IMR-90 (cell line): ENCODE data around the gene ALKBH6. TPM values are rescaled to one million over a fixed set of nuclear protein-coding genes. Genes with fewer than 3 reads are reported as not detected.

Experiments
- ATAC-seq: fragments of 200-7000 bp; cut with Tn5 transposase; 2 replicates; pipeline ENCODE4 v1.9.1; 2020; ENCODE audit warnings: low read depth, mild to moderate bottlenecking, moderate library complexity
- BruUV-seq: library from RNA; stranded (reverse); fragments of 400-500 nt; replicated peaks from 2 replicates; lab custom pipeline; 2021; lab: Mats Ljungman, UMichigan
- CTCF ChIA-PET: fragments of 300-600 bp; formaldehyde crosslinking; extraction: SDS; loops from one replicate; lab custom pipeline; 2021; ENCODE audit warnings: antibody characterized with exemption; lab: Yijun Ruan, JAX
- POLR2A ChIA-PET: fragments of 300-600 bp; sonication (Branson Sonifier 250); formaldehyde crosslinking; loops from one replicate; lab custom pipeline; 2022; ENCODE audit warnings: antibody characterized with exemption; ENCODE audit not compliant: unreplicated experiment; lab: Charles Lee
- DNase-seq: peaks from one replicate; pipeline ENCODE4 v3.0.0; 2013
- H2AFZ ChIP-seq: replicated peaks from 2 replicates; pipeline ENCODE3; 2013; ENCODE audit warnings: low read length, mild to moderate bottlenecking; ENCODE audit not compliant: poor library complexity
- H2AK5ac ChIP-seq: 2 replicates; pipeline ENCODE4 v1.6.1; 2013; ENCODE audit warnings: low read depth, low read length, inconsistent platforms
- H2AK9ac ChIP-seq: replicated peaks from 2 replicates; pipeline ENCODE3; 2013; ENCODE audit warnings: mild to moderate bottlenecking, low read depth, low read length, moderate library complexity; ENCODE audit not compliant: poor library complexity
- H2BK120ac ChIP-seq: 2 replicates; pipeline ENCODE4 v1.6.1; 2013; ENCODE audit warnings: low read depth, low read length, inconsistent platforms
- H2BK15ac ChIP-seq: 3 replicates; pipeline ENCODE4 v1.6.1; 2013; ENCODE audit warnings: low read depth, low read length, inconsistent platforms
- H2BK20ac ChIP-seq: 2 replicates; pipeline ENCODE4 v1.6.1; 2013; ENCODE audit warnings: low read depth, mild to moderate bottlenecking, inconsistent platforms, low read length, moderate library complexity
- H2BK5ac ChIP-seq: 2 replicates; pipeline ENCODE4 v1.6.1; 2013; ENCODE audit warnings: mild to moderate bottlenecking, low read depth, low read length, inconsistent platforms; ENCODE audit not compliant: poor library complexity, severe bottlenecking
- H3K14ac ChIP-seq: replicated peaks from 2 replicates; pipeline ENCODE4 v1.6.1; 2013; ENCODE audit warnings: low read depth, low read length, inconsistent platforms
- H3K18ac ChIP-seq: 2 replicates; pipeline ENCODE4 v1.6.1; 2013; ENCODE audit warnings: low read depth, low read length, control low read depth
- H3K23ac ChIP-seq: 2 replicates; pipeline ENCODE4 v1.6.1; 2013; ENCODE audit warnings: low read depth, low read length, inconsistent platforms
- H3K27ac ChIP-seq: 2 replicates; pipeline ENCODE4 v1.5.1; 2013; ENCODE audit warnings: mild to moderate bottlenecking, control low read depth, low read length; ENCODE audit not compliant: insufficient read depth
- H3K27me3 ChIP-seq: 2 replicates; pipeline ENCODE4 v1.6.1; 2013; ENCODE audit warnings: low read length; ENCODE audit not compliant: control insufficient read depth, insufficient read depth
- H3K36me3 ChIP-seq: 2 replicates; pipeline ENCODE4 v1.6.1; 2013; ENCODE audit warnings: low read length, mixed read lengths; ENCODE audit not compliant: control insufficient read depth, insufficient read depth
- H3K4ac ChIP-seq: 2 replicates; pipeline ENCODE4 v1.6.1; 2013; ENCODE audit warnings: low read depth, low read length, inconsistent platforms
- H3K4me1 ChIP-seq: 2 replicates; pipeline ENCODE4 v1.6.1; 2013; ENCODE audit warnings: low read length, mixed read lengths; ENCODE audit not compliant: control insufficient read depth, insufficient read depth
- H3K4me2 ChIP-seq: 2 replicates; pipeline ENCODE4 v1.6.1; 2013; ENCODE audit warnings: low read depth, mild to moderate bottlenecking, control low read depth, low read length, moderate library complexity
- H3K4me3 ChIP-seq: 2 replicates; pipeline ENCODE4 v1.5.1; 2013; ENCODE audit warnings: low read depth, mild to moderate bottlenecking, control low read depth, low read length, moderate library complexity; ENCODE audit not compliant: insufficient read depth
- H3K56ac ChIP-seq: 2 replicates; pipeline ENCODE4 v1.6.1; 2013; ENCODE audit warnings: low read length, inconsistent platforms; ENCODE audit not compliant: insufficient read depth; ENCODE audit errors: extremely low read depth
- H3K79me1 ChIP-seq, 2 experiments: 2 replicates each; pipeline ENCODE4 v1.6.1; 2013; ENCODE audit warnings: low read length in 2 of 2, inconsistent platforms in 1 of 2, low read depth in 1 of 2
- H3K9ac ChIP-seq: 2 replicates; pipeline ENCODE4 v1.6.1; 2013; ENCODE audit warnings: low read depth, low read length, control low read depth
- H3K9me1 ChIP-seq: 2 replicates; pipeline ENCODE4 v1.6.1; 2013; ENCODE audit warnings: low read length, inconsistent platforms; ENCODE audit not compliant: insufficient read depth
- H3K9me3 ChIP-seq: 2 replicates; pipeline ENCODE4 v1.6.1; 2013; ENCODE audit warnings: low read length; ENCODE audit not compliant: control insufficient read depth, insufficient read depth
- H4K20me1 ChIP-seq: 2 replicates; pipeline ENCODE4 v1.6.1; 2013; ENCODE audit warnings: low read length, inconsistent platforms; ENCODE audit not compliant: insufficient read depth
- H4K5ac ChIP-seq: 2 replicates; pipeline ENCODE4 v1.6.1; 2013; ENCODE audit warnings: mild to moderate bottlenecking, low read depth, low read length, control low read depth
- H4K8ac ChIP-seq, 2 experiments: 2 replicates each; pipeline ENCODE4 v1.6.1; 2013; ENCODE audit warnings: low read depth in 2 of 2, low read length in 2 of 2, control low read depth in 1 of 2, inconsistent platforms in 1 of 2
- H4K91ac ChIP-seq: 2 replicates; pipeline ENCODE4 v1.6.1; 2013; ENCODE audit warnings: low read depth, low read length, inconsistent platforms; ENCODE audit not compliant: insufficient read depth
- BHLHE40 ChIP-seq: fragments of 150-350 bp; IDR thresholded peaks from 2 replicates; pipeline ENCODE4 v1.6.1; 2016; ENCODE audit warnings: mild to moderate bottlenecking, low read depth, low read length
- FOS ChIP-seq: fragments of 150-350 bp; IDR thresholded peaks from 2 replicates; pipeline ENCODE4 v1.6.1; 2016; ENCODE audit warnings: low read depth, low read length
- MAFK ChIP-seq: IDR thresholded peaks from 2 replicates; pipeline ENCODE4 v1.6.1; 2012; ENCODE audit warnings: low read depth, low read length, improper control_type of control experiment
- MAZ ChIP-seq: IDR thresholded peaks from 2 replicates; pipeline ENCODE4 v1.6.1; 2012; ENCODE audit warnings: low read depth, mild to moderate bottlenecking, low read length, improper control_type of control experiment, moderate library complexity, borderline replicate concordance
- NFE2L2 ChIP-seq: fragments of 150-350 bp; IDR thresholded peaks from 2 replicates; pipeline ENCODE4 v1.6.1; 2016; ENCODE audit warnings: low read depth, mild to moderate bottlenecking, low read length
- POLR2A ChIP-seq: IDR thresholded peaks from 2 replicates; pipeline ENCODE4 v1.6.1; 2012; ENCODE audit warnings: mild to moderate bottlenecking, low read depth, low read length
- RAD21 ChIP-seq: IDR thresholded peaks from 2 replicates; pipeline ENCODE4 v1.6.1; 2012; ENCODE audit warnings: low read length, improper control_type of control experiment
- RCOR1 ChIP-seq: IDR thresholded peaks from 2 replicates; pipeline ENCODE4 v1.6.1; 2012; ENCODE audit warnings: mild to moderate bottlenecking, low read length, improper control_type of control experiment; ENCODE audit not compliant: insufficient replicate concordance
- RFX5 ChIP-seq: IDR thresholded peaks from 2 replicates; pipeline ENCODE4 v1.8.0; 2012; ENCODE audit warnings: low read depth, mild to moderate bottlenecking, low read length, moderate library complexity
- SMC3 ChIP-seq: fragments of 150-350 bp; IDR thresholded peaks from 2 replicates; pipeline ENCODE4 v1.6.1; 2016; ENCODE audit warnings: low read depth, mild to moderate bottlenecking, antibody characterized with exemption, low read length, moderate library complexity
- WGBS, 2 experiments: methylation state at CpG; one replicate each; pipeline versions ENCODE4 v1.1.5 to v1.1.7; 2013; ENCODE audit warnings: missing lambda C conversion rate in 2 of 2; ENCODE audit not compliant: insufficient read length in 1 of 2; ENCODE audit errors: extremely low coverage in 2 of 2; 5-methylcytosine and 5-hydroxymethylcytosine counted together
- dilution Hi-C: fragments of 300-500 bp; cut with HindIII; formaldehyde crosslinking; loops from one replicate; pipeline ENCODE4 v1.14.3; 2018; ENCODE audit warnings: low sequenced_read_pairs; ENCODE audit not compliant: unreplicated experiment
- in situ Hi-C: fragments of 300-500 bp; cut with MboI; formaldehyde crosslinking; loops from 3 replicates; pipeline ENCODE4 v1.14.3; 2019; ENCODE audit warnings: low sequenced_read_pairs, inconsistent platforms, mixed read lengths
- intact Hi-C: fragments of 100-400 bp; cut with micrococcal nuclease; formaldehyde crosslinking; loops from 2 replicates; pipeline ENCODE4 v1.10.0; 2022
- polyA plus RNA-seq, 3 experiments: library from polyadenylated mRNA; depleted of rRNA; stranded (reverse); fragments of >200 nt; gene quantifications; 2 replicates each; pipeline ENCODE4 v1.2.3, GENCODE V29; 2012; ENCODE audit warnings: low replicate concordance in 1 of 3
- total RNA-seq: library from RNA; depleted of rRNA; stranded (reverse); fragments of >200 nt; gene quantifications from 2 replicates; pipeline ENCODE4 v1.2.3, GENCODE V29; 2012
- TF ChIP-seq, protein P1 (sequence below): conservative IDR thresholded peaks from 2 replicates; pipeline ENCODE4 v1.5.1; 2012; ENCODE audit warnings: mild to moderate bottlenecking, low read depth, low read length, improper control_type of control experiment
- TF ChIP-seq, protein P2 (sequence below): fragments of 150-350 bp; IDR thresholded peaks from 2 replicates; pipeline ENCODE4 v1.6.1; 2017; ENCODE audit warnings: mild to moderate bottlenecking, antibody characterized with exemption, low read length, low read depth
- TF ChIP-seq, protein P3 (sequence below): fragments of 150-350 bp; IDR thresholded peaks from 2 replicates; pipeline ENCODE4 v1.6.1; 2016; ENCODE audit warnings: low read depth, mild to moderate bottlenecking, low read length, moderate library complexity, borderline replicate concordance

The ALKBH6 gene
- total and polyA plus RNA-seq, 2 of the 4 experiments (the other 2 are of a cell fraction) = 12.9 to 38.7 TPM

DNA sequence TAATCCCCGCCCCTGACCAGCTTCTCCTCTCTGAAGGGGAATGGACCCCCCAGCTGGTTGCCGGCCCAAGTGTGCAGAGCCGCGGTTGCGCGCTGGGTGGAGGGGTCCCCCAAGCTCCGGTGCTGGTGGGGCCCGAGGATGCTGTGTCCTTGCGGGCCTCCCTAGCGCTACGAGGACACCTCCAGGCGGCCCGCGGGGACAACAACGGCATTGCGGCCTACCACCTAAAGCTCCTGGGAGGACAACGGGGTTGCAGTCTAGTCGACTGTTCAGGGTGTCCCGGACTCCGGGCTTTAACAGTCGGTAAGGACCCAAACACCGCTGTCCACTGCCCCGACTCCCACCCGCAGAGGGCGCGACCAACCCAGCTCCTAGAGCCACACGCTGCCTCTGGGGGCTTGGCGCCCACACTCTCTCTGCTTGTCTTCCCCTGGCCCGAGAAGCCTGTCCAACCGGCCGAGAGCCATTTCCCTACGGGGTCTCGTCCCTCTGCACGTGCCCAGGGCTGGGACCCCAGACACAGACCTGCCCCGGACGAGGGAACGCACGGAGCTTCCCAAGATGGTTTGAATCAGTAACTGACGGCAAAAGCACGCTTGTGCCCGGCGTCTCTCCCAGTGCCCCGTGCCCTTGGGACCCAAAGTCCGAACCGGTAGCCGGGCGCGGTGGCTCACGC lies 20.0 kb downstream of the ALKBH6 start:
- Histone ChIP-seq H4K8ac (peak overlapping the region; percentile 5 to 83; a peak in 2 of 4 replicates), H3K23ac (no peak overlapping the region), H3K36me3 (peaks cover 2% of the 10 kb centered on the region; the same call in 1 of the 2 replicates), H3K4me3 (no peak overlapping the region), H3K27me3 (no peaks in the 10 kb centered on the region; the same call in 1 of the 2 replicates), H3K56ac (no peak overlapping the region), H2BK5ac (no peak overlapping the region), H3K4me2 (no peak overlapping the region), H3K27ac (no peak overlapping the region), H2AFZ (peak overlapping the region; percentile 74), H4K91ac (no peak overlapping the region), H3K79me1 (peaks cover 13 to 34% of the 10 kb centered on the region in 2 experiments; a peak in 3 of 4 replicates), H3K18ac (no peak overlapping the region), H3K9me3 (no peaks in the 10 kb centered on the region), H3K14ac (no peak overlapping the region), H2BK15ac (no peak overlapping the region), H4K20me1 (peaks cover 8% of the 10 kb centered on the region; the same call in 1 of the 2 replicates), H2BK120ac (no peak overlapping the region), H3K4me1 (peaks cover 1% of the 10 kb centered on the region; the same call in 1 of the 2 replicates), H3K4ac (no peak overlapping the region), H3K9me1 (no peaks in the 10 kb centered on the region; the same call in 1 of the 2 replicates), H2AK5ac (no peak overlapping the region), H3K9ac (no peak overlapping the region), H2BK20ac (no peak overlapping the region), H2AK9ac (no peak overlapping the region), H4K5ac (peak overlapping the region; percentile 32)
- BruUV-seq = no TSS peak
- in situ Hi-C loops (no loop called here), dilution Hi-C loops (no loop called here), intact Hi-C loops (loop anchor here (2.0 kb wide), 1 partner anchor 61 kb away; the partner anchor contains the start of genes THAP8 and WDR62)
- POLR2A ChIA-PET = no interaction called here
- no peak for ATAC-seq
- WGBS, 2 experiments = 46% methylated on average over 21 of the region's 49 CpGs; no CpG with 5 or more reads in 1 of the 2 experiments
- DNase-seq = no peak
- CTCF ChIA-PET = interaction anchor here (1.4 kb wide), 1 partner anchor 47 kb away, joined by 3 read pairs; no protein-coding TSS in a partner anchor
- no peak for TF ChIP-seq NFE2L2
- TF ChIP-seq, protein P1, sequence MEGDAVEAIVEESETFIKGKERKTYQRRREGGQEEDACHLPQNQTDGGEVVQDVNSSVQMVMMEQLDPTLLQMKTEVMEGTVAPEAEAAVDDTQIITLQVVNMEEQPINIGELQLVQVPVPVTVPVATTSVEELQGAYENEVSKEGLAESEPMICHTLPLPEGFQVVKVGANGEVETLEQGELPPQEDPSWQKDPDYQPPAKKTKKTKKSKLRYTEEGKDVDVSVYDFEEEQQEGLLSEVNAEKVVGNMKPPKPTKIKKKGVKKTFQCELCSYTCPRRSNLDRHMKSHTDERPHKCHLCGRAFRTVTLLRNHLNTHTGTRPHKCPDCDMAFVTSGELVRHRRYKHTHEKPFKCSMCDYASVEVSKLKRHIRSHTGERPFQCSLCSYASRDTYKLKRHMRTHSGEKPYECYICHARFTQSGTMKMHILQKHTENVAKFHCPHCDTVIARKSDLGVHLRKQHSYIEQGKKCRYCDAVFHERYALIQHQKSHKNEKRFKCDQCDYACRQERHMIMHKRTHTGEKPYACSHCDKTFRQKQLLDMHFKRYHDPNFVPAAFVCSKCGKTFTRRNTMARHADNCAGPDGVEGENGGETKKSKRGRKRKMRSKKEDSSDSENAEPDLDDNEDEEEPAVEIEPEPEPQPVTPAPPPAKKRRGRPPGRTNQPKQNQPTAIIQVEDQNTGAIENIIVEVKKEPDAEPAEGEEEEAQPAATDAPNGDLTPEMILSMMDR = no peak
- no peak for TF ChIP-seq RCOR1
- TF ChIP-seq, protein P2, sequence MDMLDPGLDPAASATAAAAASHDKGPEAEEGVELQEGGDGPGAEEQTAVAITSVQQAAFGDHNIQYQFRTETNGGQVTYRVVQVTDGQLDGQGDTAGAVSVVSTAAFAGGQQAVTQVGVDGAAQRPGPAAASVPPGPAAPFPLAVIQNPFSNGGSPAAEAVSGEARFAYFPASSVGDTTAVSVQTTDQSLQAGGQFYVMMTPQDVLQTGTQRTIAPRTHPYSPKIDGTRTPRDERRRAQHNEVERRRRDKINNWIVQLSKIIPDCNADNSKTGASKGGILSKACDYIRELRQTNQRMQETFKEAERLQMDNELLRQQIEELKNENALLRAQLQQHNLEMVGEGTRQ = no peak
- TF ChIP-seq, protein P3, sequence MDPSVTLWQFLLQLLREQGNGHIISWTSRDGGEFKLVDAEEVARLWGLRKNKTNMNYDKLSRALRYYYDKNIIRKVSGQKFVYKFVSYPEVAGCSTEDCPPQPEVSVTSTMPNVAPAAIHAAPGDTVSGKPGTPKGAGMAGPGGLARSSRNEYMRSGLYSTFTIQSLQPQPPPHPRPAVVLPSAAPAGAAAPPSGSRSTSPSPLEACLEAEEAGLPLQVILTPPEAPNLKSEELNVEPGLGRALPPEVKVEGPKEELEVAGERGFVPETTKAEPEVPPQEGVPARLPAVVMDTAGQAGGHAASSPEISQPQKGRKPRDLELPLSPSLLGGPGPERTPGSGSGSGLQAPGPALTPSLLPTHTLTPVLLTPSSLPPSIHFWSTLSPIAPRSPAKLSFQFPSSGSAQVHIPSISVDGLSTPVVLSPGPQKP = no peak
- TF ChIP-seq POLR2A = no peak
- no peak for TF ChIP-seq SMC3
- no peak for TF ChIP-seq FOS
- no peak for TF ChIP-seq RFX5
- no peak for TF ChIP-seq RAD21
- no peak for TF ChIP-seq BHLHE40
- TF ChIP-seq MAFK = no peak
- no peak for TF ChIP-seq MAZ
